Endothelial cell of umbilical vein (primary cell): Measurements from ENCODE around the gene CRYBG2.

Source experiments
- CTCF ChIP-seq, 2 donors: IDR thresholded peaks; 1 replicate in 1 of 2; 2 replicates in 1 of 2; pipeline ENCODE4 v1.5.1; 2011; ENCODE audit warnings: low read length in 2 of 2, mild to moderate bottlenecking in 2 of 2, moderate library complexity in 2 of 2, control low read depth in 1 of 2, inconsistent platforms in 1 of 2, low read depth in 1 of 2; ENCODE audit not compliant: insufficient read depth in 1 of 2; ENCODE audit errors: extremely low read depth in 1 of 2
- EZH2 ChIP-seq: IDR thresholded peaks from 2 replicates; pipeline ENCODE4 v1.6.1; 2012; ENCODE audit warnings: borderline replicate concordance, low read depth, mild to moderate bottlenecking, moderate library complexity, low read length, inconsistent platforms; ENCODE audit not compliant: severe bottlenecking
- FOS ChIP-seq: IDR thresholded peaks from 2 replicates; pipeline ENCODE4 v1.6.1; 2011; ENCODE audit warnings: mild to moderate bottlenecking, low read length, moderate library complexity, borderline replicate concordance; ENCODE audit not compliant: insufficient read depth
- JUN ChIP-seq: IDR thresholded peaks from 2 replicates; pipeline ENCODE4 v1.6.1; 2011; ENCODE audit warnings: borderline replicate concordance, low read depth; ENCODE audit not compliant: insufficient read length, insufficient read depth
- MAX ChIP-seq: IDR thresholded peaks from 2 replicates; pipeline ENCODE4 v1.6.1; 2011; ENCODE audit not compliant: insufficient read depth, insufficient read length
- POLR2A ChIP-seq: IDR thresholded peaks from 2 replicates; pipeline ENCODE4 v1.6.1; 2012; ENCODE audit warnings: low read depth, mild to moderate bottlenecking, control low read depth, low read length
- POLR2AphosphoS5 ChIP-seq: IDR thresholded peaks from 2 replicates; pipeline ENCODE4 v1.6.1; 2012; ENCODE audit warnings: low read depth, mild to moderate bottlenecking, control low read depth, low read length, moderate library complexity; ENCODE audit not compliant: insufficient read depth

- TF ChIP-seq MAX, result no peak
- TF ChIP-seq CTCF (IDR thresholded peaks at IDR 0.05; ENCODE audit: extremely low read depth in 1 of 2, insufficient read depth in 1 of 2, low read depth in 1 of 2, low read length in 2 of 2), result no peak
- no peak for TF ChIP-seq POLR2AphosphoS5
- peak; percentile 34 for TF ChIP-seq POLR2A
- TF ChIP-seq EZH2, result no peak
- no peak for TF ChIP-seq JUN
- TF ChIP-seq FOS, result no peak
These were observed 67.9 kb downstream of the CRYBG2 start for GRCh38 chr1:26286064-26286416.
